GM23248 (cell line): ENCODE measurements around the gene INPP5A. TPM values are rescaled to one million over a fixed set of nuclear protein-coding genes. Genes with fewer than 3 reads are reported as not detected.

Experiments used
- DNase-seq: peaks from one replicate; pipeline ENCODE4 v3.0.0-alpha.2; 2015
- H2AFZ ChIP-seq: fragments of 200-600 bp; sonication (generic); 2 replicates; pipeline ENCODE4 v1.6.1; 2016; ENCODE audit warnings: antibody characterized with exemption
- H3F3A ChIP-seq: fragments of 200-600 bp; sonication (generic); 2 replicates; pipeline ENCODE4 v1.6.1; 2016; ENCODE audit warnings: mild to moderate bottlenecking, antibody characterized with exemption, mixed run types; ENCODE audit not compliant: insufficient read depth
- H3K27ac ChIP-seq: fragments of 200-600 bp; sonication (generic); 2 replicates; pipeline ENCODE4 v1.5.1; 2016; ENCODE audit warnings: mild to moderate bottlenecking
- H3K27me3 ChIP-seq: fragments of 200-600 bp; sonication (generic); replicated peaks from 2 replicates; pipeline ENCODE4 v1.6.1; 2016; ENCODE audit warnings: mild to moderate bottlenecking; ENCODE audit not compliant: insufficient read depth
- H3K36me3 ChIP-seq: fragments of 200-600 bp; sonication (generic); 2 replicates; pipeline ENCODE4 v1.6.1; 2016; ENCODE audit warnings: low read depth, mild to moderate bottlenecking
- H3K4me1 ChIP-seq: fragments of 200-600 bp; sonication (generic); 2 replicates; pipeline ENCODE4 v1.6.1; 2016; ENCODE audit warnings: mild to moderate bottlenecking; ENCODE audit not compliant: insufficient read depth
- H3K4me2 ChIP-seq: fragments of 200-600 bp; sonication (generic); one replicate; pipeline ENCODE4 v1.6.1; 2016; ENCODE audit warnings: mild to moderate bottlenecking; ENCODE audit not compliant: unreplicated experiment
- H3K4me3 ChIP-seq: fragments of 200-600 bp; sonication (generic); 2 replicates; pipeline ENCODE4 v1.5.1; 2016; ENCODE audit warnings: mild to moderate bottlenecking
- H3K79me2 ChIP-seq: fragments of 200-600 bp; sonication (generic); 2 replicates; pipeline ENCODE4 v1.6.1; 2016; ENCODE audit warnings: mild to moderate bottlenecking; ENCODE audit not compliant: insufficient read depth
- H3K9ac ChIP-seq: fragments of 200-600 bp; sonication (generic); 2 replicates; pipeline ENCODE4 v1.6.1; 2016; ENCODE audit warnings: mild to moderate bottlenecking
- H3K9me2 ChIP-seq: fragments of 200-600 bp; sonication (generic); 2 replicates; pipeline ENCODE4 v1.6.1; 2016; ENCODE audit warnings: mixed run types, mild to moderate bottlenecking, moderate library complexity; ENCODE audit not compliant: insufficient read depth
- H3K9me3 ChIP-seq: fragments of 200-600 bp; sonication (generic); one replicate; pipeline ENCODE4 v1.6.1; 2017; ENCODE audit warnings: low read depth
- H4K20me1 ChIP-seq: fragments of 200-600 bp; sonication (generic); 2 replicates; pipeline ENCODE4 v1.6.0; 2016; ENCODE audit not compliant: insufficient read depth
- EZH2 ChIP-seq: fragments of 200-600 bp; sonication (generic); IDR thresholded peaks from 2 replicates; pipeline ENCODE4 v1.6.1; 2018; ENCODE audit warnings: antibody characterized with exemption, mild to moderate bottlenecking; ENCODE audit not compliant: insufficient read depth, poor library complexity, severe bottlenecking
- EZH2phosphoT487 ChIP-seq: fragments of 200-600 bp; sonication (generic); IDR thresholded peaks from 2 replicates; pipeline ENCODE4 v1.6.1; 2018; ENCODE audit warnings: antibody characterized with exemption, moderate library complexity, mild to moderate bottlenecking, low read depth; ENCODE audit not compliant: insufficient read depth
- WGBS, 2 experiments: methylation state at CpG; one replicate each; pipeline ENCODE4 v1.1.6; 2015 to 2017; ENCODE audit warnings: low lambda C conversion rate in 2 of 2, low coverage in 1 of 2; ENCODE audit errors: missing lambda C conversion rate in 2 of 2; 5-methylcytosine and 5-hydroxymethylcytosine counted together
- in situ Hi-C: fragments of 300-500 bp; cut with MboI; formaldehyde crosslinking; loops from 2 replicates; pipeline ENCODE4 v1.15.0; 2020
- polyA plus RNA-seq: library from polyadenylated mRNA; unstranded; fragments of >200 nt; fragmentation: Nextera tagmentation; extraction: Ambion mirVana; gene quantifications from 2 replicates; pipeline ENCODE4 v1.2.1, GENCODE V29; 2016
- total RNA-seq: library from RNA; depleted of rRNA; stranded (reverse); fragments of >200 nt; shearing (Covaris generic); gene quantifications from 2 replicates; pipeline ENCODE4 v1.2.3, GENCODE V29; 2014

The INPP5A gene
- total and polyA plus RNA-seq, 2 experiments from 2014 or later = 2.3 to 35.2 TPM

DNA sequence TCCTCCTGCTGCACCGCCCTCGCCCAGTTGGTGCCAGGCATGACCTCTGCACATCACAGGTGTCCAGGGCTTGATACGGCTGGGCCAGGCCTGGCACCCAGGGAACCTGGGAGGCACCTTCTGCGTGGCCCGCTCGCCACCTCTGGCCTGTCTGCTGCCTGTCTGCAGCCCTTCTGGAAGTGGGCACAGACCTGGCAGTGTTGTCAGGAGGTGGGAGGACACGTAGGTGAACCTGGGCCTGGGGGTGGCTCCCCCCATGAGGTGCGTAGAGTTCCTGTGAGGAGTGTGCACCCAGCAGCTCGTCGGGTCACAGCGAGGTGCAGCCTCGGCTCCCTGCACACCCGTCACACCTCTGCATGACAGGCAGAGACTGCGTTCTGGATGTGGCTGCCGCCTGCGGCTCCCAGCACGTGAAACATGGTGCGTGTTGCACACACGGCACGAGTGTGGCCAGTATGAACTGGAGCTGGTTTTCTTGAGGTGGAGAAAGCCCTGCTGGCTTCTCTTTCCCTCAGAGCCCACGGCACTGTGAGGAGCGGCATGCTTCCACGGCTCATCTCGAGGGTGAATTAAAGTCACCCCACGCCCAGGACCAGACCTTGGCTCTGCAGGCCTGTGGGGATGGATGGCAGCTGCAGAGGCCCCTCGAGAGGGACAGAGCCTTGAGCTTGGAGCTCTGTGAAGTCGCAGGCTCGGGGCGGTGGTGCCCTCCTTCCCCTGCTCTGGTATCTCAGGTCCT is 24.8 kb downstream of the INPP5A start:
- TF ChIP-seq EZH2 = no peak
- no peak for TF ChIP-seq EZH2phosphoT487
- no peak for DNase-seq
- H3K27me3 ChIP-seq = no peaks in the 10 kb centered on the region
- no peaks in the 10 kb centered on the region for H3K36me3 ChIP-seq
- H3K79me2 ChIP-seq = peaks cover 96% of the 10 kb centered on the region
- H3K9me3 ChIP-seq = no peaks in the 10 kb centered on the region
- H3K4me3 ChIP-seq = no peak overlapping the region
- H3K27ac ChIP-seq = no peak overlapping the region
- H3F3A ChIP-seq = no peaks in the 10 kb centered on the region
- H3K4me2 ChIP-seq = no peak overlapping the region
- 92 to 93% methylated on average over 29 of the region's 29 CpGs for WGBS, 2 experiments
- H3K4me1 ChIP-seq = peaks cover 9% of the 10 kb centered on the region; the same call in 1 of the 2 replicates
- H4K20me1 ChIP-seq = peaks cover 3% of the 10 kb centered on the region; the same call in 1 of the 2 replicates
- no peak overlapping the region for H3K9ac ChIP-seq
- in situ Hi-C loops = no loop called here
- H2AFZ ChIP-seq = no peak overlapping the region
- H3K9me2 ChIP-seq = no peaks in the 10 kb centered on the region; the same call in 1 of the 2 replicates

DNA sequence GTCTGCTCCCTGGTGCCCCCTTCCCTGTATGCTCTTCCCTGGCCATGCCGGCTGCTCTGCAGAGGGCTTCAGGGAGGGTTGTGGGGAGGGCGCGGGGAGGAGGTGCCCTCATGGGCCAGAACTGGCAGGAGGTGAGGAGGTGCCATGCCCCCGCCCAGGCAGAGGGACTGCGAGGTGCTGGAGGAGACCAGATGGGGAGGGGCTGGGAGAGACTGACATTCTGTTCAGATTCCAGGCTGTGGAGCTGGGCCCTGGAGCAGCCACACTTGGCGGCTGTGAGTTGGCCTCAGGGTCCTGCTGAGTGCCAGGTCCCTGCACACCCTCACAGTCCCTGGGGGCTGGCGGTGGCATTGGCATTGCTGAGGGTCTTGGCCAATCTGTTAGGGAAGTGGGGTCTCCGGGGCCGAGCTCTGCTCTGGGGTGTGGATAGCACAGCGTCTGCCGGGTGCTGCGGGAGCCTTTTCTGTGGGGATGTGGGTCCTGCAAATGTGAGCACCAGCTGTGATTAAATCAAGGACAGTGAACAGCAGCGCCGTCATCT is 25.4 kb downstream of the INPP5A start:
- 78 to 80% methylated on average over 12 to 14 of the region's 14 CpGs for WGBS, 2 experiments
- H3K79me2 ChIP-seq = peaks cover 96% of the 10 kb centered on the region
- H3K9ac ChIP-seq = no peak overlapping the region
- no peaks in the 10 kb centered on the region for H3K36me3 ChIP-seq
- H3F3A ChIP-seq = no peaks in the 10 kb centered on the region
- in situ Hi-C loops = no loop called here
- peaks cover 9% of the 10 kb centered on the region; the same call in 1 of the 2 replicates for H3K4me1 ChIP-seq
- no peak overlapping the region for H2AFZ ChIP-seq
- no peak overlapping the region for H3K27ac ChIP-seq
- DNase-seq = no peak
- H3K27me3 ChIP-seq = no peaks in the 10 kb centered on the region
- H4K20me1 ChIP-seq = peaks cover 3% of the 10 kb centered on the region; the same call in 1 of the 2 replicates
- TF ChIP-seq EZH2phosphoT487 (no peak), EZH2 (no peak)
- H3K9me3 ChIP-seq = no peaks in the 10 kb centered on the region
- H3K4me2 ChIP-seq = no peak overlapping the region
- no peaks in the 10 kb centered on the region; the same call in 1 of the 2 replicates for H3K9me2 ChIP-seq
- H3K4me3 ChIP-seq = no peak overlapping the region

GRCh38 chr10:132563485-132564248 is 26.1 kb downstream of the INPP5A start:
- H4K20me1 ChIP-seq = peaks cover 3% of the 10 kb centered on the region; the same call in 1 of the 2 replicates
- H3K9ac ChIP-seq = no peak overlapping the region
- no peaks in the 10 kb centered on the region for H3K36me3 ChIP-seq
- peaks cover 97% of the 10 kb centered on the region for H3K79me2 ChIP-seq
- no peaks in the 10 kb centered on the region for H3K9me3 ChIP-seq
- H3F3A ChIP-seq = no peaks in the 10 kb centered on the region
- no peak overlapping the region for H3K4me2 ChIP-seq
- no peaks in the 10 kb centered on the region for H3K27me3 ChIP-seq
- DNase-seq = no peak
- no peak overlapping the region for H2AFZ ChIP-seq
- peaks cover 9% of the 10 kb centered on the region; the same call in 1 of the 2 replicates for H3K4me1 ChIP-seq
- no peak overlapping the region for H3K4me3 ChIP-seq
- in situ Hi-C loops = no loop called here
- H3K27ac ChIP-seq = no peak overlapping the region
- no peak for TF ChIP-seq EZH2
- no peak for TF ChIP-seq EZH2phosphoT487
- H3K9me2 ChIP-seq = no peaks in the 10 kb centered on the region; the same call in 1 of the 2 replicates
- WGBS, 2 experiments = 94% methylated on average over 24 of the region's 24 CpGs

- Histone ChIP-seq H3K27ac (no peak overlapping the region), H3K9me3 (no peaks in the 10 kb centered on the region), H4K20me1 (peaks cover 3% of the 10 kb centered on the region; the same call in 1 of the 2 replicates), H3F3A (no peaks in the 10 kb centered on the region), H3K4me1 (peaks cover 9% of the 10 kb centered on the region; the same call in 1 of the 2 replicates), H3K79me2 (peaks cover 97% of the 10 kb centered on the region), H3K27me3 (no peaks in the 10 kb centered on the region), H3K36me3 (no peaks in the 10 kb centered on the region), H3K4me2 (no peak overlapping the region), H2AFZ (no peak overlapping the region), H3K9me2 (no peaks in the 10 kb centered on the region; the same call in 1 of the 2 replicates), H3K9ac (no peak overlapping the region), H3K4me3 (no peak overlapping the region)
- in situ Hi-C loops = no loop called here
- TF ChIP-seq EZH2 = no peak
- DNase-seq = no peak
- 92 to 95% methylated on average over 10 of the region's 10 CpGs for WGBS, 2 experiments
Observed at GRCh38 chr10:132564249-132564605, 26.6 kb downstream of the INPP5A start.
